SK-N-SH treated with all-trans-retinoic acid at 6 μM for 48 hours (cell line): ENCODE data around the gene FFAR2.

Experiments used
- CSRNP3 ChIP-seq: fragments of 250-450 bp; sonication (Bioruptor Pico); IDR thresholded peaks from 2 replicates; pipeline ENCODE4 v1.5.1; 2021; ENCODE audit warnings: mild to moderate bottlenecking, moderate library complexity
- ESRRG ChIP-seq: fragments of 250-450 bp; sonication (Bioruptor Pico); IDR thresholded peaks from 2 replicates; pipeline ENCODE4 v1.6.1; 2021; ENCODE audit warnings: mild to moderate bottlenecking
- ISL1 ChIP-seq: fragments of 250-450 bp; sonication (Bioruptor Pico); IDR thresholded peaks from 2 replicates; pipeline ENCODE4 v2.1.2; 2022; ENCODE audit warnings: mild to moderate bottlenecking, moderate library complexity
- OSR1 ChIP-seq: fragments of 250-450 bp; sonication (Bioruptor Pico); IDR thresholded peaks from 2 replicates; pipeline ENCODE4 v1.8.0; 2022; ENCODE audit warnings: moderate library complexity, mild to moderate bottlenecking, inconsistent platforms
- TCF4 ChIP-seq: fragments of 250-450 bp; sonication (Bioruptor Pico); IDR thresholded peaks from 2 replicates; pipeline ENCODE4 v1.8.0; 2021; ENCODE audit warnings: mild to moderate bottlenecking, moderate library complexity, borderline replicate concordance
- ZFP30 ChIP-seq: fragments of 450-650 bp; formaldehyde crosslinking; IDR thresholded peaks from 2 replicates; pipeline ENCODE4 v1.5.0; 2022; ENCODE audit warnings: mild to moderate bottlenecking, moderate library complexity
- ZNF70 ChIP-seq: fragments of 450-650 bp; formaldehyde crosslinking; IDR thresholded peaks from 2 replicates; pipeline ENCODE4 v1.5.0; 2020; ENCODE audit warnings: mild to moderate bottlenecking, moderate library complexity

- no peak for TF ChIP-seq ZNF70 (CRISPR knock-in tag)
- TF ChIP-seq CSRNP3 (CRISPR knock-in tag), result no peak
- no peak for TF ChIP-seq ZFP30
- TF ChIP-seq ESRRG, result no peak
- TF ChIP-seq TCF4 (CRISPR knock-in tag), result no peak
- no peak for TF ChIP-seq OSR1 (CRISPR knock-in tag)
- no peak for TF ChIP-seq ISL1 (CRISPR knock-in tag)
Measured at GRCh38 chr19:35408284-35409171, 39.5 kb upstream of the FFAR2 start.
